ENCODE results near the gene GOLT1A.

The GOLT1A gene

DNA sequence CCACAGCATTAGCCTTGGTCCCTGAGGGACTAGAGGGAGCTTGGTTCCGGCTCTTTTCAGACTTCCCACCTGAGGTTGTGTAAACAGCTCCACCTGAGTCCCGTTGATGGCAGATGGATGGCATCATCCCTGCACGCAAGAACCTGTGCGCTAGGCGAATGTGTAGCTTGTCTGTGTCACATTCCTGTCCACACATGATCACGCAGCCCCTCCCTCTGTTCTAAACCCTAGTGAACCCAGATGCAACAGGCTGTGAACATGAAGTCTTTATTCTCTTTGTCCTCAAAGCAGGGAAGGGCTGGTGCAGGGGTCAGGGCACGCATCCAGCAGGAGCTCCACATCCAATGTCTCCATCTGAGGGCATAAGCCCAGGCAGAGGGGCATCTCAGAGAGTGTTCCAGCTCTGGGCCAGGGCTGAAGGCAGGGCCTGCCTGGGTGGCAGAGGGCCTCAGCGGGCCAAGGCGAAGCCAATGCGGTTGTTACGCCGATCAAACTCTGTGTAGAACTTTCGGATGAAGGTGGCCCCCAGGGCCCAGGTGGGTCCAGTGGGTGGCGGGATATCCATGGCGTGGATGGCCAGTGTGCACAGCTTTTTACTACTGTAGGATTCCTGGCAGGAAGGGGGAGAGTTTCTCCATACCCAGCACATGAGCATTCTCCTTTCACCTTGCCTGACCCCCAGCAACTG is 59.1 kb downstream of the GOLT1A start:
- DNase-seq (ENCODE audit: low spot score), result no peak

GRCh38 chr1:204153667-204154066 is 60.1 kb downstream of the GOLT1A start:
- no peak for DNase-seq (ENCODE audit: low spot score)

DNA sequence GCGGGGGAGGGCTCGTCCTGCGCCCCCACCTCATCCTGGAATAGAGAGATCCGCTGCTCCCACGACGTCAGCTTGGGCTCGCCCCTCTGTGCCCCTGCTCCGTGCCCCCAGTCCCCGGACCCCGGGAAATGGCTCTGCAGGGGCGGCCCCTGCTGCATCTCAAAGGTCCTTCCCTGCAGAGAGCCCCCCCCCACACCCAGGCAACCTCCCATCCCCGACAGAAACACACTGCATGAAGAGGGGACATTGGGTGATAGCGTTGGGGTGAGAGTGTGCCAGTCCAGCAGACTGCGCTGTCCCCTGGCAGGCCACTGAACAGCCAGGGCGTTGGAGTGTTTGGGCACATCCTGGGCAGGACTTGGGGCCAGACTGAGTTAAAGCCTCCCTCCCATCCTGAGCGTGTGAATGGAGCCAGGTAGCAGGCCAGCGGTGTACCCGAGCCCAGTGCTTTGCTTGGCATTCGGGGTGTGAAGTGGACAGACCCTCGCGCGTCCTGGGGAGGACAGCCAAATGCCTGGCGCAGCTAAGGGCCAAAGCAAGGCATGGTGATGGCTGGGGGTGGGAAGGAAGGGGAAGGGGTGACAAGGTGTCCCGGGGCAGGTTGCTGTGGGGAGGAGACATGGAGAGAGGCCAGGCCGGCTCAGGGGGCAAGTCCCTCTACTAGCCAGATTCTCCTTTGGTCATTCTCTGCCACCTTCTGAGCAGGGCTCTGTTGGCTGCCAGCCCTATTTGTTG is 61.3 kb downstream of the GOLT1A start:
- DNase-seq (ENCODE audit: low spot score), result no peak

DNA sequence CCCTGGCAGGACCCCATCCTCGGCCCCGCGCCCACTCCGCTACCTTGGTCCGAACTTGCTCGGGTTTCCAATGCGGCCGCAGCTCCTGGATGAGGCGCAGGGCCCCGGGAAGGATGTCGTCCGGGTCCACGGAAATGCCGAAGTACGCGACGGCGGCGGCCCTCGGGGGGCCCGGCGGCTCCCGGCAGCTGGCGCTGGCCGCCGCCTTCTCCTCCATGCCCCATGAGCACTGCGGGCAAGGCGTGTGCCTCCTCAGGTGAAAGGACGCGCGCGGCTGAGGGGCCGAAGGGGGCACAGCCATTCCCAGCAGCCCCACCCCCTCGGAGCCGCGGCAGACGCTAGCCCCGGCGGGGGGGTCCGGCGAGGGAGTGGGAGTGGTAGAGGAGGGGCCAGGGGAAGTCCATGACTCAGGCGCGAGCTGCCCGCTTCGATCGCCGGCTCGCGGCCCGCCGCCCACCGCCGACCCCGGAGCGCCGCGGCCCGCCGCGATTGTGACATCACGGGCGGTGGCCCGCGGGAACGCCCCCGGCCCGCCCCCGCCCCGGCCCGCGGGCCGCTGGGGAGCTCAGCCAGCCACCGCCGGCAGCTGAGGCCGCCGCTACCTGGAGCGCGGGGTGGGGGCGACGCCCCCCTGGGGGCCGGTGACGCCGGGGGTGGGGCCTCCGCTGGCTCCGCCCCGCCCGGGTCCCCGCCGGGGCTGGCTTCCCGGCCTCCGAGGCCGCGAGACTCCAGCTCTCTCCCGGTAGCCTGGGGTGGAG is 62.1 kb downstream of the GOLT1A start, which contains the start of gene ETNK2:
Gene ETNK2 (minus strand): TSS at position 493 of the 758 bp plus-strand sequence. CDS start 192 bp downstream, at position 301.
- peak; percentile 60 for DNase-seq (ENCODE audit: low spot score)

- DNase-seq (ENCODE audit: low spot score), result no peak
Measured at GRCh38 chr1:204150702-204151551, 62.9 kb downstream of the GOLT1A start.

DNA sequence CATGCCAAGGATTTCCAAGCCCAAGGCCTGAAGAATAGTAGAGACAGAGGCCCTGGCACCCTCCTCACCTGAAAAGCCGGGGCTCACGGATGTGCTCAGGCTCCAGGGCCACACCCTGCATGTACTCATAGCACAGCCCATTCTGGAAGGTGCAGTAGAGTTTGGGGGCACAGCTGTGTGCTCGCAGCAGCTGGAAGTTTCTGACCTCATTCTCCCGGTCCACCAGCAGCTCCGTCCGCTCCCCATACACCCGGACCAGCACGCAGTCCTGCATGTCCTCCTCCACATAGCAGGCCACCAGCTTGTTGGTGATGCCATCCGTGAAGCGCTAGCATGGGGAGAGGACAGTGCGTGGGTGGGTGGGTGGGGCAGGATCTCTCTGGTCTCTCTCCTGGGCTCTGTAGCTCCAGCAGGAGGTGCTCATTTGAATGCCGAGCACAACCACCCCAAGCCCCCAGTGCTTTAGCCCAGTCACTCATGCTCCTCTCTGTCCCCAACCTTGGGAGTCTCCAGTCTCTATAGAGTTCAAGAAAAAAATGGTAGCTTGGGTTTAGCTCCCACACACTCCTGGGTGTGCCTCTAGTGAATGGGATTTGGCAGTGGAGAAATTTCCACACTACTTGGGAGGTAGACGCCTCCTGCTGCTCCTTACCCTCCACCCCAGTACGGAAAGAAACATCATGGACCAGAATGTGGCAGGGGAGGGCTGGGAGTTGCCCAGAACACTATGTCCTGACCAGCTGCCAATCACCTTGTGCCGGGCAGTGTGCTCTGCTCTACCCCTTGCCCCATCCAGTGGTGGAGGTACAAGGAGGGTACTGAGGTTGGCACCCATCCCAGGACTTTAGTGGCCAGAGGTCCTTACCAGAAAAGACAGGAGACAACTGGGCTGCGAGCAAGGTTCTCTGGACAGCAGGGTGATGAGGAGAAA is 63.9 kb downstream of the GOLT1A start:
- DNase-seq (ENCODE audit: low spot score), result no peak

DNA sequence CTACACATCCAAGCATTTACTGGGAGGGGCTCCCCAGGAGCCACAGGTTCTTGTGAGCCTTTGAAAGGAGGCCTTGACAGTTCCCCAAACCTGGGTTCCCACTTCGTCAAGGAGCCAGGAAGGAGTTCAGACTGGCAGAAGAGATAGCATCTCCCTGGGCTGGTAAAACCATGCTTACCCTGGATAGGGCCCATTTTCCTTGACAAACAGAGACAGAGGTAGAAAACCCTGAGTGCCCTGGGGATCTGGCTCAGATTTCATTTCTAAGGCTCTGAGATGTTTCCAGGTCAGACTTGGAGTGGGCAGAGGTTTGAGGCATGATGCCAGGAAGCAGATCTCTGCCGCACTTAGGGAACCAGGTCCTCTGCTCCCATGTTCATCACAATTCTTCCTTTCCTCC is 64.7 kb downstream of the GOLT1A start:
- no peak for DNase-seq (ENCODE audit: low spot score)

Data from COLO829 (cell line).